HG02798 (cell line): ENCODE results near the gene COBLL1.

Source experiments
- ATAC-seq: cut with Tn5 transposase; IDR thresholded peaks from one replicate; pipeline ENCODE4 v1.9.1; 2021; ENCODE audit warnings: mild to moderate bottlenecking; ENCODE audit not compliant: unreplicated experiment, poor library complexity

Gene COBLL1

DNA sequence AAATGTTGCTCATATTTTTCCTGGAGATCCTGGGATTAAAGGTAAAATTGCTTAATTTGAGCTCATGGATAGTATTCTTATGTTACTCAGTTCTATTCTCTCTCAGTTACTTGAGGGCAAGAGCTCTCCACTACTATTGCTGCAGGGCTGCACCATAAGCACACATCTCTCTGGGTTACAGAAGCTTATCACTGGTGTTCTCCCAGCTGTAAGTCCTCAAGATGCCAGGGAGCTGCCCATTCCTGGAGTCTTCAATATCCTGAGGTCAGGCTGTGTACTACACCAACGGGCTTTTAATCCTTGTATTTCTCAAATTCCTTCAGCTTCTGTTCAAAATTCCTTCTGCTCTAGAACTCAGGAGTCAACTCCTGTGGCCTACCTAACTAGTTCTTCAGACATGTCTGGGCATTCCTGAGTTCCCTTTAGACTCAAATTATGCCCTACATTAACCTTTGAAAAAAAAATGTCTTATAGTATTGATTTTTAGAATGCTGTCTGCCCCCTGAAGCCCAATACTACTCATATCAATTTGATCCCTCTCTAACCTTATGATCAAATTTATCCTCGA lies 17.7 kb upstream of the COBLL1 start:
- ATAC-seq: no peak

GRCh38 chr2:164852086-164852485 lies 10.5 kb upstream of the COBLL1 start:
- ATAC-seq: no peak

- ATAC-seq: no peak
Measured at GRCh38 chr2:164850235-164850634, 8.6 kb upstream of the COBLL1 start.

- ATAC-seq: no peak
Measured at GRCh38 chr2:164849506-164849905, 7.9 kb upstream of the COBLL1 start.

- no peak for ATAC-seq
Measured at GRCh38 chr2:164847981-164848741, 6.5 kb upstream of the COBLL1 start.

- no peak for ATAC-seq
Measured at GRCh38 chr2:164847291-164847690, 5.7 kb upstream of the COBLL1 start.

GRCh38 chr2:164846276-164846675 lies 4.7 kb upstream of the COBLL1 start:
- ATAC-seq: no peak

DNA sequence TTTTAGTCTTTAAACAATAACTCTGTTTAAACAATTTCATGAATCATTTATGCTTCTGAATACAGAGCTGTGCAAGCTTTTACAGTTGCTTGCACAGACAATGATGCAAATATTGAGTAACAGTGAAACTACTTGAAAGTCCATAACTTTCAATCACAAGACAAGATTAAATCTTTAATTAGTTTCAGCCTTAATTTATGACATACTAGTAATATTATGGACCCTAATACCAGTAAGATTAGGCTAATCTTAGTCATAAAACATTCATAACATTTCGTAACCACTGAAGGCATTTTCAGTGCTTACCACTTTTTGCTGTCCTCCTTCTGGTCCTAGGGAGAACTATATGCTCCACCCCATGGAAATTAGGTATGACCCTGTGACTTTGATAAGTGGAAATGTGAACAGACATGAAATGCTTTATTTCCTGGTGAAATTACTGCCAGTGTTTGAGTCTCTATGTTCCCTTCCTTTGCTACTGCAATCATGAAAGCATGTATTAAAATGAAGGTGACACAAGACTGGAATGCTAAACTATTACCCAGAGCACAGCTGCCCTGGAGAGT lies 1.8 kb upstream of the COBLL1 start:
- ATAC-seq: no peak

- ATAC-seq: no peak
Measured at GRCh38 chr2:164842624-164842966, 972 bp upstream of the COBLL1 start.

GRCh38 chr2:164840930-164841718 lies 499 bp downstream of the COBLL1 start:
- peak; percentile 67 for ATAC-seq

DNA sequence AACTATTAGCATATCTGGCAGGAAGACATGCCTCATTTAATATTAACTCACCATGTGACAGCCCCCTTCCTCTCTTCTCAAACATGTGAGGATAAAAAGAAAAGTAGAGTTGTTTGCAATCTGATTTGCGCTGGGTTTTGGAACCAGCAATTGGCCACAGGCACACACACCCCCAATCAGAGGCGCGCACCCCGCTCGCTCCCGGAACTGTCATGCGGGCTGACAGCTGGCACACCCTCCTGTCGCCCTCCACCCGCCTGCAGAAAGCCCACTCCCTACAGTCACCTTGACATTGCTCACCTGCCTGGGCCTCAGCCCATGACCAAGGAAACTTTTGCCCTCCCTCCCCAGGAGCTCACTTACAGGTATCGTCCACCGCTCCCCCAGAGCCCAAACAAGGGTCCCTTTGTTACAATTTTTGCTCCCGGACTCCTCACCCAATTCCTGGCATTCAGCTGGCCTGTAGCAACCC lies 1.1 kb downstream of the COBLL1 start:
- ATAC-seq: no peak

DNA sequence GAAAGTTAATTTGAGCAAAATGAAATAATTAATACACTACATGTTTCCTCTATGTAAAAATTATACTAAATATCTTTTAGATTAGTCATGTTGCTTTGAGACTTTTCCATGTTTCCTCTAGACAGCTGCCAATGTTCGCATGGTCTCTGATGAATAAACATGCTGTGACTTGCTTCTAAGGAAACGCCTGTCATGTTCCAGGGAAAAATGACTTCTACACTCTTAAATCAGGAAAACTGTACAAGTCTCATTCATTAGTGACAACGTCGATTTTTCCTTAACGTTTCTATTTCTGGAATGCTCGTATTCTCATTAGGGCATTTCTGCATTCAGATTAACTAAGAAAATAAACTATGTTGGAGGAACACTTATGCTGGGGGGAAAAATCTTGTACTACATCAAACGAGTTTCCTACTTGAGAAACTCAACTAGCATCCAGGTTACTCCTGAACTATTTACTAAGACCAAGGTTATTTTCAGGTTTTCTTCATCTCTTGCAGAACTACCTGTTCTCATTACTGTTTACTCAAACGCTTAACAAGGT lies 1.6 kb downstream of the COBLL1 start:
- ATAC-seq: no peak

DNA sequence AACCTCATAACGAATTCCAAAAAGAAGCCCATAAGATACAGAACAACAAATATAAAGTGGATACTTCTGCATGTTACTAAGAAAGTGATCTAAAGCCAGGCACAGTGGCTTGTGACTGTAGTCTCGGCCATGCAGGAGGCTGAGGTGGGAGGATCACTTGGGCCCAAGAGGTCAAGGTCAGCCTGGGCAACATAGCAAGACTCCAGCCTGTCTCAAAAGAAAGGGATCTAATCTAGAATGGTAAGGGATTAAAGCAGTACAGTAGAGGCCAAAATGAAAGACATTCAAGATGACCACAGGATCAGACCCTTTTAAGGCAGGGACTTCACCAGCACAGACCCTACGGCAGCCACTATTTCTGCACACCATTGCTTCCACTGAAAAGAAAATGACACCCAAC lies 3.8 kb downstream of the COBLL1 start:
- ATAC-seq: no peak

DNA sequence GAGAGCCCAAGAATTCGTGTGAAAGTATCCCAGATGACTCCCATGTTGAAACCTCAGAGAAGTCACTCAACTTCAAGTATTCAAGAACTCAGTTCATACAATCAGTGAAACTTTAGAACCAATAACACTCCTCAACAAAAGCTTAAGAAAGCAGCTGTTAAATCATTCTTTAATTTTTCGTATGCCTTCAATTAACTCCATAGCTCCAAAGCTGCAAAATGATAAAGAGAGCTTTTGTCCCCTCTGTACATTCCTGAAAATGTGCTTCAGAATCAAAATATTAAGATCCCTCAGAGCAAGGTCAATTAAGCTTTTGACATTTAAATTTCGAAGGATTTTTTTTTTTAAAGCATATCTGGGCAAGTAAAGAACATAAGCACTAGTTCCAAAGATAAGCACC lies 4.7 kb downstream of the COBLL1 start:
- ATAC-seq: no peak

DNA sequence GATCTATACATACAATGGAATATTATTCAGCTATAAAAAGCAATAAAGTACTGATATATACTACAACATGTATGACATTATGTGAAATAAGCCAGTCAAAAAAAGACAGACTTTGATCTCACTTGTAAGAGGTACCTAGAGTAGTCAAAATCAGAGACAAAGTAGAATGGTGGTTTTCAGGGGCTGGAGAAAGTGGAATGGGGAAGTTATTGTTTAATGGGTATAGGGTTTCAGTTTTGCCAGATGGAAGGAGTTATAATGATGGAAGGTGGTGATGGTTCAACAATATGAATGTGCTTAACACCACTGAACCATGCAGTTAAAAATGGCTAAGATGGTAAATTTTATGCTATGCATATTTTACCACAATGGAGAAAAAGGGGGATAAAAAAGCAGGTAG lies 6.3 kb downstream of the COBLL1 start:
- no peak for ATAC-seq

DNA sequence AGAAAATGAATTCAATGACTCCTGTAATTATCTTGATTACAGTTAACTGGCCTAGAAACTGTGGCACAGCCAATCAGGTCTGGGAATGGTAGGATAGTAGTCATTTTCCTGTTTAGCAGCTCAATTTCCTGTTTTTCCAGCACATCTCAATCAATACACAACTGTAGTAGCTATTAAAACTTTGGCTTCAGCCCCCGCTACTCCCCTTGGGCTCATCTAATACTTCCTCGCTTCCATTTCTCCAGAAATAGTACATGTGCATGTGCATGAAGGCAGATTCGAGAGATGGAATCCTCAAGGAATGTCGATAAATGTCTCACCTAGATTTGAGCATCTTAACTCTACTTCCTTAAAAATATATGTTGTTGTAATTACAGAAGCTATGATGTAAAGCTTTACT lies 9.7 kb downstream of the COBLL1 start:
- no peak for ATAC-seq

DNA sequence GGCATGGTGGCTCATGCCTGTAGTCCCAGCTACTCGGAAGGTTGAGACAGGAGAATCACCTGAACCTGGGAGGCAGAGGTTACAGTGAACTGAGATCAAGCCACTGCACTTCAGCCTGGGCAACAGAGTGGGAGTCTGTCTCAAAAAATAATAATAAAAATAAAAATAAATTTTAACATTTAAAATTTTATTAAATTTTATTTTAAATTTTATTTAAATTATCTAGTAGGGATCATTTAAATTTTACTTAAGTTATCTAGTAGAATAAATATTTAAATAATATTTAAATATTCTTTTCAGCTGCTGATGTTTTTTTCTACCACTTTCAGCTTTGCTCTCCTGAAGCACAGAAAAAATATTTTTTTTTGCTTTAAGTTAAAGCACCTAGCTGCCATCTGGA lies 10.4 kb downstream of the COBLL1 start:
- no peak for ATAC-seq

DNA sequence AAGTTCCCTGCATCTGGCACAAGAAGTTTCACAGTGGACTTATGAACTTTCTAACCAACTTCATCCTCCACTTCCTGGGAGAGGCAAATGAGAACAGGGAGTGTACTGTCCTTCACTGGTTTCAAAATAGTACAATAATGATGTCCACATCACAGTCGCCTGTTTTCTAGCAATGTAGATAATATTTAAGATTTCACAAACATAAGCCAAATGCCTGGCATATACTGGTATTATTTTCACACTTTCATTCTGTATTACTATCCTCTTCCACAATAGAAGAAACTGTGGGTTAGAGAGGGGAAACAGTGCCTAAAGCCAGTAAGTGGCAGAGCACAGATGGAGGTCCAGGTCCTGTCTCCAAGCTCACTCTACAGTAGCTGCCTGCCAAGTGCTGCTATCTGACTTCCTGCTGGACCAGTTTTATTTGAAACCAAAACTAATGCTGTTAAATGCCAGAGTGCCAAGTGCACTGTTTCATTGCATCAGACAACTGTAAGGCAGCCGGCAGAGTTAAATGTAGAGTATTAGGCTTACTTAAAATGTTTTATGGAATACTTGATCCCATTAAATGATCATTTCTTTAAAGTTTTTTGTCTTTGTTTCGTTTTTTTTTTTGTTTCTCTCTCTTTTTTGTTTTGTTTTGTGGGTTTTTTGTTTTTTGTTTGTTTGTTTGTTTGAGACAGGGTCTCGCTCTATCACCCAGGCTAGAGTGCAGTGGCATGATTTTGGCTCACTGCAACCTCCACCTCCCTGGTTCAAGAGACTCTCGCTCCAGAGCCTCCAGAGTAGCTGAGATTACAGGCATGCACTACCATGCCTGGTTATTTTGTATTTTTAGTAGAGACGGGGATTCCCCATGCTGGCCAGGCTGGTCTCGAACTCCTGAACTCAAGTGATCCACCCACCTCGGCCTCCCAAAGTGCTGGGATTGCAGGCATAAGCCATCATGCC lies 15.1 kb downstream of the COBLL1 start:
- ATAC-seq: no peak

DNA sequence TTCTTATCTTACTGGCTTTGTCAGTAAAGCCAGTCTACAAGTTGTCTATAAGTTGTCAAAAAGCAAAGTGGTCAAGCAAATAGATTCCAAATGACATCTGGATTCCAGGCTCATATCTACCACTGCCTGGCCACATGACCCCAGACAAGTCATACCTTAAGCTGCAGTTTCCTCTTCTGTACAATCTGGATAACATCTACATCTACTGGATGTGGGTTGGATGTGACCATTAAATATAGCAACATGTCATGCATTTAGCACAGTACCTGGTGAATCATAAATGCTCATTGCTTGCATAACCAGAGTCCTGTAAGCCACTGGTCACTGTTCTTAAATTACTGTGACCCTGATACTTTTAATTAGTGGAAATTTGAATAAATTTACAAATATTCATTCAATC lies 16.8 kb downstream of the COBLL1 start:
- ATAC-seq: no peak

- no peak for ATAC-seq
Measured at GRCh38 chr2:164823126-164823525, 18.5 kb downstream of the COBLL1 start.
